HepG2 (cell line): ENCODE measurements around the gene ABHD17B. TPM values are rescaled to one million over a fixed set of nuclear protein-coding genes. Genes with fewer than 3 reads are reported as not detected.

Experiments used
- ATAD3A ChIP-seq: sonication (generic); formaldehyde crosslinking; IDR thresholded peaks from 2 replicates; pipeline ENCODE4 v1.4.0; 2020; ENCODE audit warnings: missing genetic modification reagents
- EEA1 ChIP-seq: sonication (generic); formaldehyde crosslinking; IDR thresholded peaks from 2 replicates; pipeline ENCODE4 v1.5.1; 2020; ENCODE audit warnings: mild to moderate bottlenecking, missing genetic modification reagents, borderline replicate concordance
- ISL2 ChIP-seq: sonication (generic); formaldehyde crosslinking; IDR thresholded peaks from 2 replicates; pipeline ENCODE4 v1.5.0; 2020; ENCODE audit warnings: missing genetic modification reagents
- MATR3 ChIP-seq: sonication (generic); formaldehyde crosslinking; IDR thresholded peaks from 2 replicates; pipeline ENCODE4 v1.4.0; 2020; ENCODE audit warnings: missing genetic modification reagents
- NAIF1 ChIP-seq: sonication (generic); formaldehyde crosslinking; IDR thresholded peaks from 2 replicates; pipeline ENCODE4 v1.5.0; 2020; ENCODE audit warnings: mild to moderate bottlenecking, missing genetic modification reagents, borderline replicate concordance
- NFKBIZ ChIP-seq: IDR thresholded peaks from 2 replicates; pipeline ENCODE4 v1.6.1; 2018; ENCODE audit warnings: missing genetic modification reagents, missing compliant biosample characterization
- REXO4 ChIP-seq: sonication (generic); formaldehyde crosslinking; IDR thresholded peaks from 2 replicates; pipeline ENCODE4 v1.8.0; 2022; ENCODE audit warnings: missing genetic modification reagents, mild to moderate bottlenecking, borderline replicate concordance
- RORA ChIP-seq: sonication (generic); formaldehyde crosslinking; IDR thresholded peaks from 2 replicates; pipeline ENCODE4 v1.5.0; 2020; ENCODE audit warnings: mild to moderate bottlenecking, missing genetic modification reagents, moderate library complexity
- SKI ChIP-seq: fragments of 450-650 bp; IDR thresholded peaks from one replicate; pipeline ENCODE4 v1.6.1; 2018; ENCODE audit warnings: mild to moderate bottlenecking; ENCODE audit not compliant: partially characterized antibody
- SP1 ChIP-seq, 2 experiments: fragments of 450-650 bp in 1 of 2; sonication (generic) in 1 of 2; formaldehyde crosslinking in 1 of 2; IDR thresholded peaks; 2 replicates each; pipeline versions ENCODE4 v1.4.0 to v1.6.1; 2016 to 2020; ENCODE audit warnings: missing genetic modification reagents in 1 of 2
- SP5 ChIP-seq: IDR thresholded peaks from 2 replicates; pipeline ENCODE4 v1.6.1; 2016; ENCODE audit warnings: low read depth, borderline replicate concordance
- ZNF121 ChIP-seq: sonication (generic); formaldehyde crosslinking; IDR thresholded peaks from 2 replicates; pipeline ENCODE4 v1.5.0; 2020; ENCODE audit warnings: mild to moderate bottlenecking, missing genetic modification reagents
- ZNF446 ChIP-seq: sonication (generic); formaldehyde crosslinking; IDR thresholded peaks from 2 replicates; pipeline ENCODE4 v1.5.0; 2020; ENCODE audit warnings: mild to moderate bottlenecking, missing genetic modification reagents
- ZNF557 ChIP-seq: sonication (generic); formaldehyde crosslinking; IDR thresholded peaks from 2 replicates; pipeline ENCODE4 v1.4.0; 2020; ENCODE audit warnings: missing genetic modification reagents
- ZNF589 ChIP-seq: sonication (generic); formaldehyde crosslinking; conservative IDR thresholded peaks from 2 replicates; pipeline ENCODE4 v1.8.0; 2022; ENCODE audit warnings: mild to moderate bottlenecking, moderate library complexity, missing genetic modification reagents
- ZNF775 ChIP-seq: sonication (generic); formaldehyde crosslinking; IDR thresholded peaks from 2 replicates; pipeline ENCODE4 v1.4.0; 2020; ENCODE audit warnings: missing genetic modification reagents, mild to moderate bottlenecking, moderate library complexity, borderline replicate concordance
- ZNF790 ChIP-seq: sonication (generic); formaldehyde crosslinking; IDR thresholded peaks from 2 replicates; pipeline ENCODE4 v1.8.0; 2022; ENCODE audit warnings: missing genetic modification reagents, mild to moderate bottlenecking, borderline replicate concordance
- ZNF816 ChIP-seq: sonication (generic); formaldehyde crosslinking; IDR thresholded peaks from 2 replicates; pipeline ENCODE4 v1.8.0; 2022; ENCODE audit warnings: missing genetic modification reagents, mild to moderate bottlenecking, borderline replicate concordance
- ZNF83 ChIP-seq: sonication (generic); formaldehyde crosslinking; IDR thresholded peaks from 2 replicates; pipeline ENCODE4 v1.4.0; 2020; ENCODE audit warnings: missing genetic modification reagents, mild to moderate bottlenecking, borderline replicate concordance
- polyA plus RNA-seq, 8 experiments: library from polyadenylated mRNA; depleted of rRNA in 3 of 8; stranded (reverse) in 7 of 8; unstranded in 1 of 8; fragments of >200 nt; fragmentation: Illumina TruSeq in 4 of 8; extraction: Trizol in 4 of 8; gene quantifications; 2 replicates each; pipeline versions ENCODE4 v1.2.1 to v1.2.3, GENCODE V29; 2011 to 2016; ENCODE audit warnings: low read depth in 4 of 8, missing spikeins in 1 of 8, mixed read lengths in 1 of 8; ENCODE audit not compliant: insufficient read depth in 1 of 8
- total RNA-seq, 5 experiments: library from RNA; depleted of rRNA; stranded (reverse); fragments of >200 nt; fragmentation: Illumina TruSeq; extraction: Trizol; gene quantifications; 2 replicates each; pipeline ENCODE4 v1.2.3, GENCODE V29; 2016; ENCODE audit warnings: low read depth in 1 of 5
- TF ChIP-seq, protein P1 (sequence below): sonication (generic); formaldehyde crosslinking; IDR thresholded peaks from 2 replicates; pipeline ENCODE4 v1.4.0; 2020; ENCODE audit warnings: mild to moderate bottlenecking, missing genetic modification reagents
- TF ChIP-seq, protein P2 (sequence below), 2 experiments: sonication (generic) in 1 of 2; formaldehyde crosslinking in 1 of 2; IDR thresholded peaks; 2 replicates each; pipeline versions ENCODE4 v1.6.1 to v1.9.0; 2014 to 2022; ENCODE audit warnings: antibody characterized with exemption in 1 of 2, borderline replicate concordance in 1 of 2, inconsistent platforms in 1 of 2, low read depth in 1 of 2, missing genetic modification reagents in 1 of 2
- TF ChIP-seq, protein P3 (sequence below): sonication (generic); formaldehyde crosslinking; IDR thresholded peaks from 2 replicates; pipeline ENCODE4 v1.4.0; 2020; ENCODE audit warnings: missing genetic modification reagents

ABHD17B gene
- total and polyA plus RNA-seq, 2 of the 13 experiments (the other 11 are each of a cell fraction or from before 2014, with no cell fraction given), result 11.3 to 22.0 TPM

DNA sequence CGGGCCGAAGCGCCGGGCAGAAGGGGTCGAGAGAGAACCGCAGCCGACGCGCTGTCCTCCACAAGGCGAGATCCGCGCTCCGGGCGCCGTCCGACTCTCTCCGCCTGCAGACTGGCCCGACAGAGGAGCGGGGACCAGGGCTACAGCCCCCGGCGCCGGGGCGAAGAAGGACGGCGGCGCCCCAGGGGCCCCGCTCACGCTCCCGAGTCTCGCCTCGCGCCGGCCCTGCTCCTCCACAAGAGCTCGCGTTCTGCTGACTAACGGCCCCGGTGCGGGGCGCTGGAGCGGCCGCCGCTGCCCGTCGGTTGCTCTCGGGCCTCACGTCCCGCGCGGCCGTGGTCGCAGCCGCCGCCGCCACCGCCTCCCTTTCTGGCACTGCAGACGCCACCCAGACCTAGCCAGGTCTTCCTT is 338 bp downstream of the ABHD17B start (continued):
- TF ChIP-seq SP1 (IDR thresholded peaks at IDR 0.05) (no peak), SP1 (CRISPR knock-in tag; IDR thresholded peaks at IDR 0.05) (no peak), ISL2 (CRISPR knock-in tag) (0 out of 2 replicates have a peak, but pooled peaks have one; percentile 1), SKI (no peak), NAIF1 (no peak), ZNF790 (CRISPR knock-in tag) (0 out of 2 replicates have a peak, but pooled peaks have one; percentile 21), ZNF775 (no peak), ZNF121 (CRISPR knock-in tag) (no peak), EEA1 (CRISPR knock-in tag) (0 out of 2 replicates have a peak, but pooled peaks have one; percentile 15), ATAD3A (CRISPR knock-in tag) (no peak), SP5 (no peak), ZNF446 (CRISPR knock-in tag) (peak; percentile 64; the same call in 1 of the 2 replicates), ZNF557 (CRISPR knock-in tag) (no peak), ZNF816 (CRISPR knock-in tag) (no peak), MATR3 (CRISPR knock-in tag) (no peak), RORA (CRISPR knock-in tag) (no peak), ZNF589 (no peak), REXO4 (no peak), ZNF83 (CRISPR knock-in tag) (no peak), NFKBIZ (CRISPR knock-in tag) (no peak)
- TF ChIP-seq, protein P1, sequence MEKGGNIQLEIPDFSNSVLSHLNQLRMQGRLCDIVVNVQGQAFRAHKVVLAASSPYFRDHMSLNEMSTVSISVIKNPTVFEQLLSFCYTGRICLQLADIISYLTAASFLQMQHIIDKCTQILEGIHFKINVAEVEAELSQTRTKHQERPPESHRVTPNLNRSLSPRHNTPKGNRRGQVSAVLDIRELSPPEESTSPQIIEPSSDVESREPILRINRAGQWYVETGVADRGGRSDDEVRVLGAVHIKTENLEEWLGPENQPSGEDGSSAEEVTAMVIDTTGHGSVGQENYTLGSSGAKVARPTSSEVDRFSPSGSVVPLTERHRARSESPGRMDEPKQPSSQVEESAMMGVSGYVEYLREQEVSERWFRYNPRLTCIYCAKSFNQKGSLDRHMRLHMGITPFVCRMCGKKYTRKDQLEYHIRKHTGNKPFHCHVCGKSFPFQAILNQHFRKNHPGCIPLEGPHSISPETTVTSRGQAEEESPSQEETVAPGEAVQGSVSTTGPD (CRISPR knock-in tag), result no peak
- TF ChIP-seq, protein P2, sequence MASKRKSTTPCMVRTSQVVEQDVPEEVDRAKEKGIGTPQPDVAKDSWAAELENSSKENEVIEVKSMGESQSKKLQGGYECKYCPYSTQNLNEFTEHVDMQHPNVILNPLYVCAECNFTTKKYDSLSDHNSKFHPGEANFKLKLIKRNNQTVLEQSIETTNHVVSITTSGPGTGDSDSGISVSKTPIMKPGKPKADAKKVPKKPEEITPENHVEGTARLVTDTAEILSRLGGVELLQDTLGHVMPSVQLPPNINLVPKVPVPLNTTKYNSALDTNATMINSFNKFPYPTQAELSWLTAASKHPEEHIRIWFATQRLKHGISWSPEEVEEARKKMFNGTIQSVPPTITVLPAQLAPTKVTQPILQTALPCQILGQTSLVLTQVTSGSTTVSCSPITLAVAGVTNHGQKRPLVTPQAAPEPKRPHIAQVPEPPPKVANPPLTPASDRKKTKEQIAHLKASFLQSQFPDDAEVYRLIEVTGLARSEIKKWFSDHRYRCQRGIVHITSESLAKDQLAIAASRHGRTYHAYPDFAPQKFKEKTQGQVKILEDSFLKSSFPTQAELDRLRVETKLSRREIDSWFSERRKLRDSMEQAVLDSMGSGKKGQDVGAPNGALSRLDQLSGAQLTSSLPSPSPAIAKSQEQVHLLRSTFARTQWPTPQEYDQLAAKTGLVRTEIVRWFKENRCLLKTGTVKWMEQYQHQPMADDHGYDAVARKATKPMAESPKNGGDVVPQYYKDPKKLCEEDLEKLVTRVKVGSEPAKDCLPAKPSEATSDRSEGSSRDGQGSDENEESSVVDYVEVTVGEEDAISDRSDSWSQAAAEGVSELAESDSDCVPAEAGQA (IDR thresholded peaks at IDR 0.05; ENCODE audit: low read depth), result no peak
- TF ChIP-seq, protein P2 (CRISPR knock-in tag; IDR thresholded peaks at IDR 0.05; ENCODE audit: borderline replicate concordance), result 0 out of 2 replicates have a peak, but pooled peaks have one; percentile 20
- TF ChIP-seq, protein P3, sequence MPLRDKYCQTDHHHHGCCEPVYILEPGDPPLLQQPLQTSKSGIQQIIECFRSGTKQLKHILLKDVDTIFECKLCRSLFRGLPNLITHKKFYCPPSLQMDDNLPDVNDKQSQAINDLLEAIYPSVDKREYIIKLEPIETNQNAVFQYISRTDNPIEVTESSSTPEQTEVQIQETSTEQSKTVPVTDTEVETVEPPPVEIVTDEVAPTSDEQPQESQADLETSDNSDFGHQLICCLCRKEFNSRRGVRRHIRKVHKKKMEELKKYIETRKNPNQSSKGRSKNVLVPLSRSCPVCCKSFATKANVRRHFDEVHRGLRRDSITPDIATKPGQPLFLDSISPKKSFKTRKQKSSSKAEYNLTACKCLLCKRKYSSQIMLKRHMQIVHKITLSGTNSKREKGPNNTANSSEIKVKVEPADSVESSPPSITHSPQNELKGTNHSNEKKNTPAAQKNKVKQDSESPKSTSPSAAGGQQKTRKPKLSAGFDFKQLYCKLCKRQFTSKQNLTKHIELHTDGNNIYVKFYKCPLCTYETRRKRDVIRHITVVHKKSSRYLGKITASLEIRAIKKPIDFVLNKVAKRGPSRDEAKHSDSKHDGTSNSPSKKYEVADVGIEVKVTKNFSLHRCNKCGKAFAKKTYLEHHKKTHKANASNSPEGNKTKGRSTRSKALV, result no peak; the same call in 1 of the 2 replicates
